Limb (tissue), 2 donors: Measurements from ENCODE around the gene TFF2.
A peak's percentile ranks its signal among the peaks of the same experiment; 100 is the strongest.

Experiments used
- DNase-seq, 2 donors: peaks; one replicate each; pipeline ENCODE4 v3.0.0-alpha.2; 2016; ENCODE audit errors: extremely low spot score in 2 of 2

The TFF2 gene

GRCh38 chr21:42350927-42351426 is at the start of gene TFF2:
TSS of gene TFF2 (minus strand) at chr21:42350994. CDS start at chr21:42350957, 37 bp downstream.
- peak in 1 of 2 donors; percentile 20 for DNase-seq

GRCh38 chr21:42400525-42400924 is 49.7 kb upstream of the TFF2 start:
- DNase-seq = no peak

DNA sequence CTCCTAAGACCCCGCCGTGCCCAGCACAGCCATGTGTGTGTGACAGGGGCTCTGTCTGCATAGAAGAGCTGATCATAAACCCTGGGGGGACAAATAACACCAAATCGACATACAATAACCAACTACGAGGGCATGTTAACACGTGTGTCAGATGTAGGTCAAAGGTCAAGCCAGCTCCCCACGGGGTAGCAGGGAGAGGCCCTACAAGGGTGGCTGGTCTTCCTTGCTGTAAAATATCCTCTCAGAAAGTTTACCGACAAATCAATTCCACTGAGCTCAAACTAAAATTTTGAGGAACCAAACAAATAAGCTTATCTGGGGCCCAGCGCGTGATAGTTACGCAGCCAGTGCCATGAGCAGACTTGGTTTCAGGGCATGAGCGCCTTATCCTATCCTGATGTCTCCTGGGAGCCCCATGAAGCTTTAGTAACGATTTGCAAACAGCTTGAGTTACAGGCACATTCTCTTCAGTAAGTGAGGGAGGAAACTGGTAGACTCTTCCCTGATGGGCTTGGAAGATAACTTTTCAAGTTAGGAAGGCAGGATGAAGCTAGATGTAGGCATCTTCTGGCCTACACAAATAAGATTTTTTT is 47.7 kb upstream of the TFF2 start:
- DNase-seq = no peak

GRCh38 chr21:42397746-42398394 is 47.1 kb upstream of the TFF2 start:
- DNase-seq = no peak

GRCh38 chr21:42396799-42397745 is 46.3 kb upstream of the TFF2 start:
- DNase-seq = no peak

GRCh38 chr21:42395905-42396651 is 45.3 kb upstream of the TFF2 start, which contains the start of gene TMPRSS3:
TSS of gene TMPRSS3 (minus strand) at chr21:42396052. CDS start at chr21:42395417, 635 bp downstream.
- DNase-seq = no peak

DNA sequence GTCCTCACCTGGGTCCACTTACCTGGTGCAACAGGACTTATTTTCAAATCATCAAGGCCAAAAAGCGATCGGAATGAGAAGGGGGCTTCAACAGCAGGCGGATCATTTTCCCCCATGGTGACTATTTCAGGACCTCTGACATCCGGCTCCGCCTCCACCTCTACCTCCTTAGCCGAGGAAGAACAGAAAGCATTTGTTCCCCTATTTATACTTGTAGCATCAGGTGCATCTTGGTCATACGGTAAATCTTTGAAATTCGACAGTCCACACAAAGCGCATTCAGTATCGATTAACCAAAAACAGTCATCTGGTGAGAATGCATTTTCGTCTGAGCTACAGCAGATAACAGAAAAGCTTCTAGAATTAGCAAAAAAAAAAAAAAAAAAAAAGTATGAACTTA is 44.5 kb upstream of the TFF2 start:
- no peak for DNase-seq

GRCh38 chr21:42393443-42393950 is 42.7 kb upstream of the TFF2 start:
- no peak for DNase-seq

GRCh38 chr21:42392731-42393442 is 42.1 kb upstream of the TFF2 start:
- DNase-seq = no peak

DNA sequence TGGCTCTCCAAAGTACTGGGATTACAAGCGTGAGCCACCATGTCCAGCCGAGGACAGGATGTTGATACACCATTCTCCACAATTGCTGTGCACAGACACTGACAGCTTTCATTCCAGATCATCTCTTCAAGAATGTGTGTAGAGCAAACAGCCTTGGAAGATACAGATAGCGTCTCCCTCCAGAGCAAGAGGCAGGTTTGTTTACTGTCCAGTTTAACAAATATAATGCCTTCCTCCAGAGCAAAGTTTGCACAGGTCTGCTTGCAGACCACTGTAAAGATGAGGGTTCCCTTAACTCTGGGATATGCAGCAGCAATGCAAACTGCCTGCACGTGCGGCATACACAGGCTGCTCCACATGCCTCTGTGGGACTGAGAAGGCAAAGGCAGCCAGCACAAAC is 40.5 kb upstream of the TFF2 start:
- no peak for DNase-seq

DNA sequence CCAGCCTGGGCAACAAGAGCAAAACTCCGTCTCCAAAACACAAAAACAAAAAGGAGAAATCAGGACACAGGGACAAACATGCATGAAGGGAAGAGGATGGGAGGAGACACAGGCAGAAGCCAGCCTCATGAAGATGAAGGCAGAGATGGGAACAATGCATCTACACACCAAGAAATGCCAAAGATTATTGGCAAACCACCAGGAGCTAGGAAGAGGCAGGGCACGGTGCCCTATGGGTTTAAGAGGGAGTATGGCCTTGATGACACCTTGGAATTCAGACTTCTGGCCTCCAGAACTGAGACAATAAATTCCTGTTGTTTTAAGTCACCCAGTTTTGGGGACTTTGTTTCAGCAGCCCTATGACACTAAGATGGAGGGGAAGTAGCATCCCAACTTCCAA is 39.9 kb upstream of the TFF2 start:
- no peak for DNase-seq

DNA sequence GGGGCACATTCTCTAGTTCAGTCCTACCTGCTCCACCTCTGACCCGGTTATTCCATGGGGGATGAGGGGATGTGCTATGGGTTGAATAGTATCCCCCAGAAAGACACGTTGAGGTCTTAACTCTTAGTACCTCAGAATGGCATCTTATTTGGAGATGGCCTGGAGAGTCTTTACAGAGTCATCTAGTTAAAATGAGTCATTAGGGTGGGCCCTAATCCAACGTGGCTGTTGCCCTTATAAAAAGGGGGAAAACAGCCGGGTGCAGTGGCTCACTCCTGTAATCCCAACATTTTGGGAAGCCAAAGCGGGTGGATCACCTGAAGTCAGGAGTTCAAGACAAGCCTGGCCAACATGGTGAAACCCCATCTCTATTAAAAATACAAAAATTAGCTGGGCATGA is 39.4 kb upstream of the TFF2 start:
- DNase-seq = no peak

- DNase-seq = no peak
These were observed 38.6 kb upstream of the TFF2 start for GRCh38 chr21:42389449-42389835.

DNA sequence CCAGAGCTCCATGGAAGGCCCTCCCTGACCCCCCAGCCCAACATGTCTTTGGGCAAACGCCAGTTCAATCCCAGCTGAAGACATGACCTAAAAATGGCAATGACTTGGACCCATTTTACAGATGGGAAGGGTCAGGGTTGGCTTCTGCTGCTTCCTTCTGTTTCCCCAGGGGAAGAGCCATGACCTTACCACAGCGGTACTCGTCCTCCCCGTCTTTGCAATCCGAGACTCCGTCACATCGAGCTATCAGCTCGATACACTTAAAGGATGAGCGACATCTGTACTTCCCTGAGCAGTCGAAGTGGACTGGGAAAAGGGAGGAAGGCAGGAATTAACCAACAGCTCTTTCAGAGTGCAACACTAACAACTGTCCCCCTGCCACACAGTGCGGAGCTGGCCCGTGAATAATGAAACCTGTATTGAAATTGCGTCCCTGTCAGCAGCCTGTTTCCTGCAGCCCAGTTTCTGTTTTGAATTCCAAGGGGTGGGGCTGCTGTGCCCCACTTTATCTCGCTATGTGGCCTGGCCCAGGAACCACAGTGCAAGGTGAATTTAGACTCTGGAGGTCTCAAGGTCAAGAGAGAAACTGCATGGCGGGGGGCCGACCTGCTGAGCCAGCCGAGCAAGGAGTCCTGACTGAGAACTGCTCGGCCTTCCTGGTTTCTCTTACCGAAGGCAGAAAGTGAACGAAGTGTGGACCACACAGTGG is 38.1 kb upstream of the TFF2 start:
- DNase-seq = no peak

GRCh38 chr21:42387843-42388340 is 37.1 kb upstream of the TFF2 start:
- DNase-seq = no peak

- DNase-seq = no peak
These were observed 36.4 kb upstream of the TFF2 start for GRCh38 chr21:42387164-42387563.

- DNase-seq = no peak
These were observed 35.3 kb upstream of the TFF2 start for GRCh38 chr21:42386034-42386591.

DNA sequence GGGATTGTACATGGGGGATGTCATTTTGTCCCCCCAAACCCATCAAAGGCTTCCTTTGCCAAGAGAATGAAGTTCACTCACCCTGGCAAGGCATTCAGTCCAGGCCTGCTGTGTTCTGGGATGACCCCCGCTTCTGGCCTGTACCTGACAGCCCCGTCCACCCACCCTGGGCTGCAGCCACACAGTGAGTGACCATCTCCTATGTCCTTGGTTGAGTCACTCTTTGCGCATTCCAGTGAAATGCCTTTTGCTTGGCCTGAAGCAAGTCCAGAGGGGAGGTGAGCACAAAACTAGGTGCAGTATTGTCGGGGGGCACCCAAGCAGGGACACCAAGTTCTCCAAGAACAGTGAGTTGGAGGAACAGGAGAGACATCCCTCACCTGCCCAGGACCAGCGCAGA is 34.8 kb upstream of the TFF2 start:
- DNase-seq = no peak

DNA sequence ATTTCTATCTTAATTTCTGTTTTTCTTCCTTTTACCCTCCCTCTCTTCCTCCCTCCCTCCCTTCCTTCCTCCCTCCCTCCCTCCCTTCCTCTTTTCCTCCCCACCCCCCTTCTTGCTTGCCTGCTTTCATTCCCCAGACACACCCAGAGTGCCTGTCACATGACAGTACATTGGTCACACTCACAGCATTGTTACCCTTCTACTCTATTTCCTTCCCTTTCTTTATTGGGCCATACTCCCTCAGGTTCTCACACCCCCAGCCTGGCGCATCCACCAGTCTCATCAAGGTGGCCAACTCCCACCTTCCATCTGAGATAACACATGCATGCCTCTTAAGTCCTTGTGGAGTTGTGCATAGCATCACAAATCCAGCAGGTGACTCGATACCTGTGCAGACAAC is 34.2 kb upstream of the TFF2 start:
- DNase-seq = no peak
